Progenitor cell of endocrine pancreas (in vitro differentiated cells): ENCODE measurements around the gene HOXD10. TPM values are rescaled to one million over a fixed set of nuclear protein-coding genes. Genes with fewer than 3 reads are reported as not detected.

ENCODE experiments used
- DNase-seq: peaks from one replicate; pipeline ENCODE4 v3.0.0; 2021; ENCODE audit warnings: low spot score; ENCODE audit not compliant: unreplicated experiment
- H3K27ac Mint-ChIP-seq: 2 replicates; pipeline ENCODE4 v1.8.0; 2021; ENCODE audit warnings: mild to moderate bottlenecking, moderate library complexity, mixed read lengths
- H3K27me3 Mint-ChIP-seq: 2 replicates; pipeline ENCODE4 v1.8.0; 2021; ENCODE audit warnings: mixed read lengths
- H3K36me3 Mint-ChIP-seq: 2 replicates; pipeline ENCODE4 v1.8.0; 2022; ENCODE audit warnings: mixed read lengths; ENCODE audit not compliant: insufficient read depth
- H3K4me1 Mint-ChIP-seq: 2 replicates; pipeline ENCODE4 v1.8.0; 2021; ENCODE audit warnings: low read depth, mixed read lengths
- H3K4me3 Mint-ChIP-seq: 2 replicates; pipeline ENCODE4 v1.8.0; 2021; ENCODE audit warnings: low read depth, mild to moderate bottlenecking, moderate library complexity, mixed read lengths
- H3K9me3 Mint-ChIP-seq: 2 replicates; pipeline ENCODE4 v1.8.0; 2021; ENCODE audit warnings: low read depth, mixed read lengths
- CTCF ChIP-seq: fragments of 200-600 bp; sonication (generic); IDR thresholded peaks from one replicate; pipeline ENCODE4 v1.5.0; 2021; ENCODE audit warnings: antibody characterized with exemption, mild to moderate bottlenecking; ENCODE audit not compliant: unreplicated experiment
- total RNA-seq: library from RNA; stranded (reverse); gene quantifications from 2 replicates; pipeline ENCODE4 v1.2.1, GENCODE V29; 2021

Gene HOXD10
- total RNA-seq, 1 donor from 2014 or later, result not detected

DNA sequence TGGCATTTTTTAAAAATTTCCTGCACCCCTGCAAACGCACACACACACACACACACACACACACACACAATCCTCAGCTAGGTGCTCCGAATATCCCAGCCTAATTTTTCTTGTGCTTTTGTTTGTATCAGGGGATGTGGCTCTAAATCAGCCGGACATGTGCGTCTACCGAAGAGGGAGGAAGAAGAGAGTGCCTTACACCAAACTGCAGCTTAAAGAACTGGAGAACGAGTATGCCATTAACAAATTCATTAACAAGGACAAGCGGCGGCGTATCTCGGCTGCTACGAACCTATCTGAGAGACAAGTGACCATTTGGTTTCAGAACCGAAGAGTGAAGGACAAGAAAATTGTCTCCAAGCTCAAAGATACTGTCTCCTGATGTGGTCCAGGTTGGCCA lies 22.2 kb upstream of the HOXD10 start:
- DNase-seq, result no peak
- Mint-ChIP-seq H3K27me3 (peaks cover 92% of the 10 kb centered on the region), H3K36me3 (no peaks in the 10 kb centered on the region), H3K9me3 (no peaks in the 10 kb centered on the region), H3K4me3 (no peak overlapping the region), H3K4me1 (peaks cover 6% of the 10 kb centered on the region), H3K27ac (no peak overlapping the region)
- no peak for TF ChIP-seq CTCF

- Mint-ChIP-seq H3K27ac (no peak overlapping the region), H3K27me3 (peaks cover 89% of the 10 kb centered on the region), H3K36me3 (no peaks in the 10 kb centered on the region), H3K9me3 (no peaks in the 10 kb centered on the region), H3K4me3 (no peak overlapping the region), H3K4me1 (peaks cover 6% of the 10 kb centered on the region)
- DNase-seq, result no peak
- no peak for TF ChIP-seq CTCF
Measured at GRCh38 chr2:176095421-176095820, 21.2 kb upstream of the HOXD10 start.

- no peak for TF ChIP-seq CTCF
- no peak overlapping the region for H3K4me3 Mint-ChIP-seq
- no peaks in the 10 kb centered on the region for H3K36me3 Mint-ChIP-seq
- no peak overlapping the region for H3K27ac Mint-ChIP-seq
- peaks cover 89% of the 10 kb centered on the region for H3K27me3 Mint-ChIP-seq
- DNase-seq, result no peak
- no peaks in the 10 kb centered on the region for H3K9me3 Mint-ChIP-seq
- peaks cover 6% of the 10 kb centered on the region for H3K4me1 Mint-ChIP-seq
Measured at GRCh38 chr2:176096243-176096985, 20.2 kb upstream of the HOXD10 start.

DNA sequence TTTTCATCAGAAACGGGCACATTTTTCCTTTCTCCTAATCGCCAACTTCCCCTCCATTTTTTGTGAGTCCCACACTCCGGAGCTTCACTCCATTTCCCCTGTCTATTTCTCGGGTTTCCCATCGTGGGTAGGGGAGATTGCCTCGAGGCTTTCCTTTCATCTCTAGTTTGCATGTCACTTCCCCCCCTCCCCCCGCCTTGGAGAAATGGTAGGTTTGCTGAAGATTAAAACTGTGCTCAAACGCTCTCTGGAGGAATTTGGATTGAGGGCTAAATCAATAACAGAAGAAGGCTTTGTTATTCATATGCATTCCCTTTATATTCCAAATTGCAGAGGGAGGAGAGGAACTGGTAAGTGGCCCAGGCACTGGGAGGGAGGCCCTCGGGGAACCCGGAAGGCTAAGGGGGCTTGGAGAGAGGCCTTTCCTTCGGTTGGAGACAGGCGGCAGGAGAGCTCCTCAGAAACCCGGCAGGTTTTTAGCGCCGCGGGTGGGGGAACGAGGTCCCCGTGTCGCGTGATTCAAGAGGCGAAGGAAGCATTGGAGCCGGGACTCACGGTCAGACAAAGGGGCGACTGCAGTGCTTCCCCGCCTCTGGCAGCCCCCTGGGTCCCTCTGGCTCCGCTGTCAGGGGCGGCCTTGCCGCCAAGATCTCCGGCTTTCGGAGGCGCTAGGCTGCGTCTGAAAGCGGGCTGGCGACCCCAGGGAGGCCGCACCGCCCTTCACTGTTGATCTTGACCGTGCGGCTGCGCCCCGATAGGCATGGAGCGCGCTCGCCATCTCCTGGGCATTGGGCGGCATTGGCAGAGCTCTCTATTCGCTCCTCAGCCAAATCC lies 19.4 kb upstream of the HOXD10 start:
- Mint-ChIP-seq H3K36me3 (no peaks in the 10 kb centered on the region), H3K9me3 (no peaks in the 10 kb centered on the region), H3K27me3 (peaks cover 89% of the 10 kb centered on the region), H3K4me3 (no peak overlapping the region), H3K4me1 (peaks cover 4% of the 10 kb centered on the region), H3K27ac (peak overlapping the region; percentile 67)
- DNase-seq, result peak; percentile 77
- peak; percentile 91 for TF ChIP-seq CTCF

DNA sequence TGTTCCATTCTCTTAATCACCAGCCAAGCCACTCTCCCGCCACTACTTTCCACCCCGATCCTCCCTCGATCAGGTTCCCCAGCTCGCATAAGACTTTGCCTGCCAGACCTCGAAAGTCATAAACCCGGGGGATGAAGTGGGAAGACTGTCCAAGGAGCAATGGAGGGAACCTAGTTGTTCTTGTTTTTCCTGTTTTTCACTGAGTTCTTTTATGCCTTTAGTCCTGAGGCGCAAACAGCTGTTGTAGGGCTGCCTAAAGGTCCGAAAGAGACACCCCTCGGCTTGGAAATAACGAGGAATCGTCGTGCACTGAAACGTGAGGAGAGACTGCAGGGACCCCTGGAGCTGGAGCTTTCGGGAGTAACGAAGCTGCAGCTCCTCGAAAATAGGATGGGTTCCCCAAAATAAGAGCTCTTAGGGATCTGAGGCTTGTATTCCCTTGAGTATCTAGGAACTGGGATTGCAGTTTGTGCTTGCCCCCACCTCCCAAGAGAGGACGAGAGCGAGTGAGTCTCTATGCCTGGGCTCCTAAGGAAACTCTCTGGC lies 18.7 kb upstream of the HOXD10 start:
- H3K36me3 Mint-ChIP-seq, result no peaks in the 10 kb centered on the region
- H3K4me3 Mint-ChIP-seq, result no peak overlapping the region
- H3K27ac Mint-ChIP-seq, result peak overlapping the region; percentile 67
- DNase-seq, result no peak
- H3K4me1 Mint-ChIP-seq, result peaks cover 4% of the 10 kb centered on the region
- TF ChIP-seq CTCF, result no peak
- H3K9me3 Mint-ChIP-seq, result no peaks in the 10 kb centered on the region
- peaks cover 95% of the 10 kb centered on the region for H3K27me3 Mint-ChIP-seq
